Breast epithelium (tissue), 4 donors: Measurements from ENCODE around the gene LYPD4. TPM values are rescaled to one million over a fixed set of nuclear protein-coding genes. Genes with fewer than 3 reads are reported as not detected.
A peak's percentile ranks its signal among the peaks of the same experiment; 100 is the strongest.

Source experiments
- DNase-seq, 2 donors: peaks; one replicate each; pipeline ENCODE4 v3.0.0-alpha.2; 2019; ENCODE audit warnings: low spot score in 2 of 2
- H3K27ac ChIP-seq, 2 donors: fragments of 200-600 bp; sonication (generic) in 1 of 2; one replicate each; pipeline ENCODE4 v1.5.1; 2016 to 2019; ENCODE audit warnings: mild to moderate bottlenecking in 1 of 2
- H3K27me3 ChIP-seq, 2 donors: fragments of 200-600 bp; sonication (generic) in 1 of 2; one replicate each; pipeline versions ENCODE4 v1.5.1 to v1.6.0; 2017 to 2019; ENCODE audit warnings: control low read depth in 1 of 2, mild to moderate bottlenecking in 1 of 2
- H3K36me3 ChIP-seq: fragments of 200-600 bp; one replicate; pipeline ENCODE4 v1.5.1; 2019
- H3K4me1 ChIP-seq, 2 donors: fragments of 200-600 bp; sonication (generic); one replicate each; pipeline ENCODE4 v1.5.1; 2016 to 2019; ENCODE audit warnings: control low read depth in 1 of 2
- H3K4me3 ChIP-seq, 3 donors: fragments of 200-600 bp; sonication (generic); 1 replicate in 2 of 3; 2 replicates in 1 of 3; pipeline ENCODE4 v1.5.1; 2016 to 2019; ENCODE audit warnings: mild to moderate bottlenecking in 3 of 3, moderate library complexity in 2 of 3
- H3K9me3 ChIP-seq, 2 donors: fragments of 200-600 bp; sonication (generic) in 1 of 2; one replicate each; pipeline ENCODE4 v1.5.1; 2016 to 2019; ENCODE audit warnings: control low read depth in 1 of 2
- POLR2A ChIP-seq: fragments of 450-650 bp; IDR thresholded peaks from one replicate; pipeline ENCODE4 v1.6.1; 2016; ENCODE audit warnings: antibody characterized with exemption, mild to moderate bottlenecking, moderate library complexity
- POLR2AphosphoS5 ChIP-seq, 3 donors: sonication (generic); formaldehyde crosslinking; IDR thresholded peaks; one replicate each; pipeline ENCODE4 v1.6.1; 2017; ENCODE audit warnings: antibody characterized with exemption in 3 of 3
- intact Hi-C: fragments of 100-400 bp; cut with DNase I; formaldehyde crosslinking; loops from one replicate; pipeline ENCODE4 v1.15.1; 2023; ENCODE audit warnings: low total_unique reads
- total RNA-seq, 3 donors: library from RNA; depleted of rRNA; stranded (reverse); fragments of >200 nt; gene quantifications; one replicate each; pipeline ENCODE4 v1.1.0, GENCODE V29; 2016
- TF ChIP-seq, protein P1 (sequence below), 3 donors: fragments of 450-650 bp; IDR thresholded peaks; one replicate each; pipeline ENCODE4 v1.5.1; 2016 to 2017; ENCODE audit warnings: antibody characterized with exemption in 3 of 3, mild to moderate bottlenecking in 3 of 3, moderate library complexity in 3 of 3

Gene LYPD4
- total RNA-seq, 3 donors from 2014 or later = not detected

DNA sequence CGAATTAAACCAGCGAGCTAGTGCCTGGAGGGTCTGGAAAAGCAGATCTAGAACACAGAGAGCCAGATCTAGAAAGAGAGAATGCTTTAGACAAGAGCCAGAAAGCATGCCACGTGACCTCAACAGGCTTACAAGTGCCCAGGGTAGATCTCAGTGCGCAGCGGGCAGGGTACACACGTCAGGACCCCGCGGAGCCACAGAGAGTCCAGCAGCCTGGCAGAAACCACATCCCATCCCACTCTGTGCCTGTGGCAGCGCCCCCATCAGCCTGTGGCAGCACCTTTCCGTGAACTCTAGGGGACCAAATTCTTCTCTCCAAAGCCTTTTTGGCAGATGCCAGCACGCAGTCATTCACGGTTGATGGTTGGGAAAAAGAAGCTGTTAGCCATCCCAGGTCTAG, 44.4 kb upstream of the LYPD4 start:
- Histone ChIP-seq H3K4me1 (peaks cover 0 to 6% of the 10 kb centered on the region in 2 donors), H3K36me3 (no peaks in the 10 kb centered on the region), H3K27ac (no peak overlapping the region), H3K4me3 (no peak overlapping the region), H3K27me3 (no peaks in the 10 kb centered on the region), H3K9me3 (no peaks in the 10 kb centered on the region)
- no peak for DNase-seq
- TF ChIP-seq, protein P1, sequence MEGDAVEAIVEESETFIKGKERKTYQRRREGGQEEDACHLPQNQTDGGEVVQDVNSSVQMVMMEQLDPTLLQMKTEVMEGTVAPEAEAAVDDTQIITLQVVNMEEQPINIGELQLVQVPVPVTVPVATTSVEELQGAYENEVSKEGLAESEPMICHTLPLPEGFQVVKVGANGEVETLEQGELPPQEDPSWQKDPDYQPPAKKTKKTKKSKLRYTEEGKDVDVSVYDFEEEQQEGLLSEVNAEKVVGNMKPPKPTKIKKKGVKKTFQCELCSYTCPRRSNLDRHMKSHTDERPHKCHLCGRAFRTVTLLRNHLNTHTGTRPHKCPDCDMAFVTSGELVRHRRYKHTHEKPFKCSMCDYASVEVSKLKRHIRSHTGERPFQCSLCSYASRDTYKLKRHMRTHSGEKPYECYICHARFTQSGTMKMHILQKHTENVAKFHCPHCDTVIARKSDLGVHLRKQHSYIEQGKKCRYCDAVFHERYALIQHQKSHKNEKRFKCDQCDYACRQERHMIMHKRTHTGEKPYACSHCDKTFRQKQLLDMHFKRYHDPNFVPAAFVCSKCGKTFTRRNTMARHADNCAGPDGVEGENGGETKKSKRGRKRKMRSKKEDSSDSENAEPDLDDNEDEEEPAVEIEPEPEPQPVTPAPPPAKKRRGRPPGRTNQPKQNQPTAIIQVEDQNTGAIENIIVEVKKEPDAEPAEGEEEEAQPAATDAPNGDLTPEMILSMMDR (IDR thresholded peaks at IDR 0.05) = no peak
- TF ChIP-seq POLR2AphosphoS5 (IDR thresholded peaks at IDR 0.05) (no peak), POLR2A (no peak)
- intact Hi-C loops = no loop called here

DNA sequence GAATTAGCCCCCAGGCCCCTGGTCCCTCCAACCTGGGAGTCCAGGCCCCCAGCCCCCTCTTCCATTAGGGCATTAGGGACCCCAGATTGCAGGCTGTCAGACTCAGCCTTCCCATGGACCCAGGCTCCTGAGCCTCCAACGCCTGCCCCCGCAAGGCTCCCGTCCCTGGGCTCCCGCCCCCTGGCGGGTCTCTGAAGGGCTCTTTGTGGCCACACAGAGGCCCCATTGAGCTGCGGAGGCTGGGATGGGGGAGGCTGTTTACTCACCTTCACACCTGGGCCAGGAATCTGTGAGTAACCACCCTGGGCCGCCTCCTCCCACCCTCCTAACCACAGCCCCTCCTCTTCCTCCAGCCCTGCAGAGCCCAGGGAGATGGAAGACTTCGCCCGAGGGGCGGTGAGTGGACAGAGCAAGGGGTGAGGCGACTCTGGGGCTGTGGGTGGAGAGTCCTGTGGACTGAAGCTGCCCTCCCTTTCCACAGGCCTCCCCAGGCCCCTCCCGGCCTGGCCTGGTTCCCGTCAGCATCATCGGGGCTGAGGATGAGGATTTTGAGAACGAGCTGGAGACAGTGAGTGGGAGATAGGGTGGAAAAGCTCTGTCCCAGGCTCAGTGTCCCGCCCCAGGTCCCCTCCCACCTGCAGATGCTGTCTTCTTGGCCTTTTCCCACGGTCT, 43.4 kb upstream of the LYPD4 start:
- H3K4me1 ChIP-seq = peaks cover 0 to 6% of the 10 kb centered on the region in 2 donors
- H3K27ac ChIP-seq = peak overlapping the region; percentile 65 to 81
- H3K9me3 ChIP-seq = no peaks in the 10 kb centered on the region
- H3K4me3 ChIP-seq = peak overlapping the region in 2 of 3 donors; percentile 10 to 41
- intact Hi-C loops = no loop called here
- no peaks in the 10 kb centered on the region for H3K36me3 ChIP-seq
- no peaks in the 10 kb centered on the region for H3K27me3 ChIP-seq
- TF ChIP-seq POLR2AphosphoS5 (IDR thresholded peaks at IDR 0.05) = no peak
- TF ChIP-seq, protein P1 (IDR thresholded peaks at IDR 0.05) = peak in 1 of 3 donors; percentile 21
- TF ChIP-seq POLR2A = no peak
- peak in 1 of 2 donors; percentile 63 for DNase-seq

- Histone ChIP-seq H3K36me3 (no peaks in the 10 kb centered on the region), H3K27ac (peak overlapping the region; percentile 65 to 81), H3K4me1 (peaks cover 0 to 6% of the 10 kb centered on the region in 2 donors), H3K27me3 (no peaks in the 10 kb centered on the region), H3K9me3 (no peaks in the 10 kb centered on the region), H3K4me3 (peak overlapping the region in 2 of 3 donors; percentile 10 to 41)
- no peak for DNase-seq
- intact Hi-C loops = no loop called here
- TF ChIP-seq POLR2AphosphoS5 (IDR thresholded peaks at IDR 0.05) (no peak), POLR2A (no peak)
- TF ChIP-seq, protein P1 (IDR thresholded peaks at IDR 0.05) = no peak
Measured at GRCh38 chr19:41886761-41887710, 42.6 kb upstream of the LYPD4 start.

DNA sequence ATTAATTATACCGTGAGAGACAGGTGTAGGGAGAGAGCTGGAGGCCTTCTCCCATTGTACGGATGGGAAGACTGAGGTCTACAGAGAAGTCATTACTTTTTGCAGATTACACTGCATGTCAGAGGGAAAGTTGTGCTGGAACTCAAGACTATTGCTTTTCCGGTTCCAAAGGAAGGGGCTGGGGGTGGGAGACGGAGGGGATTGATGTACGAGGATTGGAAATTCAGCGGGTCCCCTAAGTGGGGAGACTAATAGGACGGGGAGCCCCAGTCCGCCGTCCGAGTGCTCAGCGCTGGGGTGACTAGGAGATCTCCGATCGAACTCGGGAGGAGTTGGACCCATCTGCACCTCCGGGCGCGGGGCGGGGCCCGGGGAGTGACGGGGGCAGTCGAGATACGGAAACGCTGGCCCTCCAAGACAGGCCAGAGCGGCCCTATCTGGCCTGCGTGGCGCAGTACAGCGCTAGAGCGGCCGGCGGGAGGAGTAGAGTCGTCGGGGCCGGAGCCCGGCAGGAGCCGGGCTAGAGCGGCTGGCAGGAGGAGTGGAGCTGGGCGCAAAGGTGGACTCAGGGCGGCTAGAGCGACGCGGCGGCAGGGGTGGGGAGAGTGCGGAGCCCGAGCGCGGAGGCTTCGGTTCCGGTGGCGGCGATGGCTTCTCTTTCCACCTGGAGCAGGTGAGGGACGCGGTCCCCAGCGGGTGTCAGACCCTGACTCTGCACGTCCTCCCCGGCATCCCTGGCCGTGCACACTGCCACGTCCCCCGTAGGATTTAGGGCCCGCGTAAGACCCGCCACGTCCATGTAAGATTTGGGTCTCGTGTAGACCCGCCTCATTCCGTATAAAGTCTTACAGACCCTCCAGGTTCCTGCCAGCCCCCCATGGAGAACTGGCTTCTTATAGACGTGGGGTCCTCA, 39.6 kb upstream of the LYPD4 start:
- no peaks in the 10 kb centered on the region for H3K36me3 ChIP-seq
- intact Hi-C loops = no loop called here
- H3K4me1 ChIP-seq = peaks cover 0 to 6% of the 10 kb centered on the region in 2 donors

More for the DNA sequence above, 39.6 kb upstream of the LYPD4 start:
- Histone ChIP-seq H3K9me3 (no peaks in the 10 kb centered on the region), H3K4me3 (peak overlapping the region; percentile 87 to 96 (median 94)), H3K27me3 (no peaks in the 10 kb centered on the region), H3K27ac (peak overlapping the region; percentile 87 to 90)
- peak; percentile 93 to 94 for DNase-seq
- peak; percentile 32 to 68 (median 63) for TF ChIP-seq POLR2AphosphoS5 (IDR thresholded peaks at IDR 0.05)
- TF ChIP-seq POLR2A = peak; percentile 20
- TF ChIP-seq, protein P1 (IDR thresholded peaks at IDR 0.05) = no peak
